Ascending aorta (tissue), 2 donors: ENCODE results near the gene GART. TPM values are rescaled to one million over a fixed set of nuclear protein-coding genes. Genes with fewer than 3 reads are reported as not detected.

Source experiments
- DNase-seq, 2 donors: peaks; one replicate each; pipeline ENCODE4 v3.0.0-alpha.2; 2019; ENCODE audit warnings: low spot score in 2 of 2
- H3K27ac ChIP-seq, 2 donors: fragments of 200-600 bp; sonication (generic); one replicate each; pipeline ENCODE4 v1.5.1; 2016 to 2017; ENCODE audit warnings: mild to moderate bottlenecking in 1 of 2
- H3K27me3 ChIP-seq: fragments of 200-600 bp; sonication (generic); one replicate; pipeline ENCODE4 v1.5.1; 2017
- H3K36me3 ChIP-seq, 2 donors: fragments of 200-600 bp; sonication (generic); one replicate each; pipeline ENCODE4 v1.5.1; 2016
- H3K4me1 ChIP-seq, 2 donors: fragments of 200-600 bp; sonication (generic); one replicate each; pipeline ENCODE4 v1.5.1; 2016 to 2017; ENCODE audit warnings: mild to moderate bottlenecking in 1 of 2
- H3K4me3 ChIP-seq, 2 donors: fragments of 200-600 bp; sonication (generic); one replicate each; pipeline ENCODE4 v1.5.1; 2016 to 2017; ENCODE audit warnings: mild to moderate bottlenecking in 1 of 2
- H3K9me3 ChIP-seq, 2 donors: fragments of 200-600 bp; sonication (generic); one replicate each; pipeline ENCODE4 v1.5.1; 2016
- CTCF ChIP-seq, 3 experiments: fragments of 200-600 bp in 2 of 3; fragments of 450-650 bp in 1 of 3; sonication (generic) in 2 of 3; IDR thresholded peaks; one replicate each; pipeline ENCODE4 v1.5.1; 2016 to 2019; ENCODE audit warnings: antibody characterized with exemption in 3 of 3, mild to moderate bottlenecking in 1 of 3, moderate library complexity in 1 of 3
- intact Hi-C: fragments of 100-400 bp; cut with DNase I; formaldehyde crosslinking; loops from one replicate; pipeline ENCODE4 v1.15.1; 2023
- total RNA-seq: library from RNA; depleted of rRNA; stranded (reverse); fragments of >200 nt; gene quantifications from one replicate; pipeline ENCODE4 v1.1.0, GENCODE V29; 2016

The GART gene
- total RNA-seq, 1 donor from 2014 or later = 22.4 TPM

DNA sequence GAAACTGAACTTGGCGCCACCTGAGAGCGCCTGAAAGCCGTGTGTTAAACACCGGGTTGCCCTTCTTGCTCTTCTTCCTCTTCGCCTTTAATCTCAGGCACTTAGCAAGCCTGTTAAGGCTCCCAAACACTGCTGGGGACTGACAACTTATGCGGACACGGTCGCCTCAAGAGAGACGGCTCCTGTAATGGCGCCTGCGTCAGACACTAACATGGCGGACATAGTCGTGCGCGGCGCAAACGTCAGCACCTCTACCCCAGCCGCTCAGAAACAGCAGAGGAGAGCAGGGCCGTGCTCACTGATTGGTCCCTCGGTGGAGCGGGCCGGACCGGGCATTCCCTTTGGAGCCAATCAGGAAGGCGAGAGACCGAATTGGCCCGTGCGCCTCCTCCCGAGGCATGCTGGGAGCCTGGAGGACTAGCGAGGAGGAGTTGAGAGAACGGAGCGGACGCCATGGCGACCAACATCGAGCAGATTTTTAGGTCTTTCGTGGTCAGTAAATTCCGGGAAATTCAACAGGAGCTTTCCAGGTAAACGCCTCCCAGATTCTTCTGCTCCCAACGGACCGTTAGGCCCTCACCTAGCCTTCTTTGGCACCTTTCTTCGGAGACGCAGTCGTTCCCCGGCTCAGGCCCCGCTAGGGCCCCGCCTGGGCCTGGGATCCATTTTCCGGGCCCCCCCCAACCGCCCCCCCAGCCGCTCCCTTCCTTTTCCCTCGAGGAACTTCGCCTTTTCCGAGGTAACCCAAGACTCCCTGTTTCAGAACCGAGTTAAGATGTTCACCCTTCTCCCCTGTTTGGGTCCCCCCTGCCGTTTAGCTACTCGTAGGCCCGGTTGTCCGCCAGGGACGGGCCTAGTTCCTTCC, 955 bp upstream of the GART start, which contains the start of gene SON:
Gene SON, plus strand, starts transcription at position 399 of the 865 bp plus-strand sequence. Its CDS starts 55 bp downstream, at position 454.
- peak within 1 kb of the TSS; percentile 98 to 99 for H3K27ac ChIP-seq
- TF ChIP-seq CTCF (IDR thresholded peaks at IDR 0.05) = no peak
- H3K36me3 ChIP-seq = peaks cover 18 to 30% of the 10 kb centered on the region in 2 donors
- intact Hi-C loops = loop anchor here (1.0 kb wide), 3 partner anchors 45 to 99 kb away; partner anchors contain the start of genes DONSON and ITSN1
- H3K4me3 ChIP-seq = peak within 1 kb of the TSS; percentile 79 to 82
- peaks cover 0 to 18% of the 10 kb centered on the region in 2 donors for H3K4me1 ChIP-seq
- peak; percentile 98 to 99 for DNase-seq
- no peaks in the 10 kb centered on the region for H3K9me3 ChIP-seq
- no peaks in the 10 kb centered on the region for H3K27me3 ChIP-seq

GRCh38 chr21:33541105-33541711, 709 bp downstream of the GART start:
- TF ChIP-seq CTCF (IDR thresholded peaks at IDR 0.05) = no peak
- peaks cover 15 to 30% of the 10 kb centered on the region in 2 donors for H3K36me3 ChIP-seq
- H3K9me3 ChIP-seq = no peaks in the 10 kb centered on the region
- intact Hi-C loops = no loop called here
- H3K27me3 ChIP-seq = no peaks in the 10 kb centered on the region
- peak overlapping the region; percentile 98 to 99 for H3K27ac ChIP-seq
- peak overlapping the region; percentile 79 to 82 for H3K4me3 ChIP-seq
- H3K4me1 ChIP-seq = peaks cover 0 to 18% of the 10 kb centered on the region in 2 donors
- no peak for DNase-seq

GRCh38 chr21:33540711-33541104, 1.2 kb downstream of the GART start:
- Histone ChIP-seq H3K27ac (peak overlapping the region in 1 of 2 donors; percentile 99), H3K4me1 (peaks cover 0 to 18% of the 10 kb centered on the region in 2 donors), H3K36me3 (peaks cover 15 to 32% of the 10 kb centered on the region in 2 donors), H3K9me3 (no peaks in the 10 kb centered on the region), H3K27me3 (no peaks in the 10 kb centered on the region), H3K4me3 (peak overlapping the region; percentile 79 to 82)
- DNase-seq = no peak
- intact Hi-C loops = no loop called here
- no peak for TF ChIP-seq CTCF (IDR thresholded peaks at IDR 0.05)

DNA sequence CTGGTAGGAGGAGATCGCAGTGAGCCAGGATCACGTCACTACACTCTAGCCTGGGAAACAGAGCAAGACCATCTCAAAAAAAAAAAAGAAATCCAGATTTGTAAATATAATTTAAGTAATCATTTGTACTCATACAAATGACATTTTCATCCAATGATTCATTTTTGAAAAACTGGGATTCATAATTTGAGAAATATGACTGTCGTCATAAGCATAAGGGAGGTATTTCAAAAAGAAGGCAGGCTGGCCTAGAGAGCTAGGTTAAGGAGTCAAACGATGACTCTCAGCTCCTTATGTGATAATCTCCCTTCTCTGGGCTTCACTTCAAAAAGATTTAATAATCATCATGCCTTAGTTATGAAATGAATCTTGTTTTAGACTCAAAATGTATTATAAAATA, 2.3 kb downstream of the GART start:
- no peak for DNase-seq
- no peaks in the 10 kb centered on the region for H3K9me3 ChIP-seq
- TF ChIP-seq CTCF (IDR thresholded peaks at IDR 0.05) = no peak
- no peak overlapping the region for H3K27ac ChIP-seq
- peaks cover 22 to 42% of the 10 kb centered on the region in 2 donors for H3K36me3 ChIP-seq
- peaks cover 0 to 10% of the 10 kb centered on the region in 2 donors for H3K4me1 ChIP-seq
- no peaks in the 10 kb centered on the region for H3K27me3 ChIP-seq
- H3K4me3 ChIP-seq = no peak overlapping the region
- intact Hi-C loops = no loop called here

- intact Hi-C loops = no loop called here
- no peak for DNase-seq
- H3K27ac ChIP-seq = no peak overlapping the region
- H3K4me1 ChIP-seq = peaks cover 0 to 8% of the 10 kb centered on the region in 2 donors
- H3K27me3 ChIP-seq = no peaks in the 10 kb centered on the region
- TF ChIP-seq CTCF (IDR thresholded peaks at IDR 0.05) = no peak
- no peaks in the 10 kb centered on the region for H3K9me3 ChIP-seq
- peaks cover 45 to 65% of the 10 kb centered on the region in 2 donors for H3K36me3 ChIP-seq
- no peak overlapping the region for H3K4me3 ChIP-seq
Observed at GRCh38 chr21:33537212-33537611, 4.7 kb downstream of the GART start.
